CD14-positive monocyte (primary cell): ENCODE data around the gene SNAP47. TPM values are rescaled to one million over a fixed set of nuclear protein-coding genes. Genes with fewer than 3 reads are reported as not detected.

Source experiments
- DNase-seq, 3 donors: peaks; one replicate each; pipeline ENCODE4 v3.0.0-alpha.2; 2011 to 2022
- H2AFZ ChIP-seq: 2 replicates; pipeline ENCODE4 v1.6.0; 2012; ENCODE audit warnings: mild to moderate bottlenecking, low read depth, low read length, inconsistent platforms; ENCODE audit not compliant: insufficient read depth, poor library complexity, severe bottlenecking
- H3K27ac ChIP-seq, 2 donors: 1 replicate in 1 of 2; 2 replicates in 1 of 2; pipeline ENCODE4 v1.5.1; 2012 to 2013; ENCODE audit warnings: low read length in 2 of 2, control low read depth in 1 of 2, inconsistent platforms in 1 of 2, low read depth in 1 of 2, mild to moderate bottlenecking in 1 of 2
- H3K27me3 ChIP-seq, 2 donors: one replicate each; pipeline versions ENCODE4 v1.6.0 to v1.6.1; 2011 to 2013; ENCODE audit warnings: low read length in 2 of 2; ENCODE audit not compliant: control insufficient read depth in 2 of 2, insufficient read depth in 2 of 2
- H3K36me3 ChIP-seq, 2 donors: replicated peaks in 1 of 2; 1 replicate in 1 of 2; 2 replicates in 1 of 2; pipeline versions ENCODE4 v1.5.1 to v1.6.1; 2012 to 2013; ENCODE audit warnings: low read length in 2 of 2, control low read depth in 1 of 2, inconsistent platforms in 1 of 2, mild to moderate bottlenecking in 1 of 2; ENCODE audit not compliant: insufficient read depth in 2 of 2, control insufficient read depth in 1 of 2
- H3K4me1 ChIP-seq, 2 donors: 1 replicate in 1 of 2; 2 replicates in 1 of 2; pipeline versions ENCODE4 v1.5.1 to v1.6.1; 2012 to 2013; ENCODE audit warnings: low read length in 2 of 2, control low read depth in 1 of 2, inconsistent platforms in 1 of 2, mild to moderate bottlenecking in 1 of 2, moderate library complexity in 1 of 2; ENCODE audit not compliant: insufficient read depth in 2 of 2, control insufficient read depth in 1 of 2
- H3K4me2 ChIP-seq: replicated peaks from 2 replicates; pipeline ENCODE3; 2012; ENCODE audit warnings: low read length, moderate library complexity, mild to moderate bottlenecking; ENCODE audit not compliant: poor library complexity, severe bottlenecking; ENCODE audit errors: extremely low read depth
- H3K4me3 ChIP-seq, 3 experiments: fragments of 200-600 bp in 1 of 3; sonication (generic) in 1 of 3; replicated peaks in 1 of 3; 1 replicate in 2 of 3; 2 replicates in 1 of 3; pipeline ENCODE4 v1.5.1; 2011 to 2013; ENCODE audit warnings: low read length in 3 of 3, mild to moderate bottlenecking in 3 of 3, control low read depth in 2 of 3, low read depth in 2 of 3, inconsistent platforms in 1 of 3, moderate library complexity in 1 of 3
- H3K79me2 ChIP-seq: 2 replicates; pipeline ENCODE4 v1.6.0; 2012; ENCODE audit warnings: mild to moderate bottlenecking, control low read depth, inconsistent platforms, low read length, moderate library complexity; ENCODE audit not compliant: insufficient read depth
- H3K9ac ChIP-seq: 2 replicates; pipeline ENCODE4 v1.6.0; 2017; ENCODE audit warnings: low read length, mild to moderate bottlenecking; ENCODE audit not compliant: insufficient read depth, poor library complexity, severe bottlenecking
- H3K9me3 ChIP-seq, 2 donors: replicated peaks in 1 of 2; 1 replicate in 1 of 2; 2 replicates in 1 of 2; pipeline versions ENCODE4 v1.5.1 to v1.6.1; 2012 to 2013; ENCODE audit warnings: low read length in 2 of 2, control low read depth in 1 of 2; ENCODE audit not compliant: control insufficient read depth in 1 of 2, insufficient read depth in 1 of 2
- H4K20me1 ChIP-seq: 2 replicates; pipeline ENCODE4 v1.6.0; 2012; ENCODE audit warnings: mild to moderate bottlenecking, low read length, control low read depth, moderate library complexity; ENCODE audit not compliant: insufficient read depth
- H3K27ac Mint-ChIP-seq, 7 donors: one replicate each; pipeline ENCODE4 v1.8.0; 2020; ENCODE audit warnings: mild to moderate bottlenecking in 7 of 7, mixed read lengths in 7 of 7, moderate library complexity in 6 of 7, inconsistent platforms in 2 of 7
- H3K27me3 Mint-ChIP-seq, 3 donors: one replicate each; pipeline ENCODE4 v1.8.0; 2021 to 2022; ENCODE audit warnings: low read depth in 3 of 3, mild to moderate bottlenecking in 3 of 3, mixed read lengths in 3 of 3, moderate library complexity in 3 of 3, inconsistent platforms in 1 of 3
- H3K36me3 Mint-ChIP-seq, 2 donors: one replicate each; pipeline ENCODE4 v1.8.0; 2020; ENCODE audit warnings: mixed read lengths in 2 of 2, inconsistent platforms in 1 of 2, mild to moderate bottlenecking in 1 of 2
- H3K4me1 Mint-ChIP-seq: one replicate; pipeline ENCODE4 v1.8.0; 2020; ENCODE audit warnings: mild to moderate bottlenecking, mixed read lengths
- H3K4me3 Mint-ChIP-seq, 2 donors: one replicate each; pipeline ENCODE4 v1.8.0; 2020; ENCODE audit warnings: mild to moderate bottlenecking in 2 of 2, mixed read lengths in 2 of 2, moderate library complexity in 1 of 2
- H3K9me3 Mint-ChIP-seq, 7 donors: one replicate each; pipeline ENCODE4 v1.8.0; 2020 to 2022; ENCODE audit warnings: mixed read lengths in 7 of 7, mild to moderate bottlenecking in 6 of 7, moderate library complexity in 6 of 7, inconsistent platforms in 2 of 7
- CTCF ChIP-seq: fragments of 200-600 bp; IDR thresholded peaks from one replicate; pipeline ENCODE4 v1.8.0; 2022; ENCODE audit warnings: antibody characterized with exemption, mild to moderate bottlenecking
- WGBS: methylation state at CpG from one replicate; pipeline ENCODE4 v1.1.5; 2013; ENCODE audit warnings: missing lambda C conversion rate; ENCODE audit not compliant: insufficient coverage; 5-methylcytosine and 5-hydroxymethylcytosine counted together
- intact Hi-C, 2 donors: fragments of 100-400 bp; cut with micrococcal nuclease; formaldehyde crosslinking; loops; one replicate each; pipeline versions ENCODE4 v1.15.0 to v1.15.1; 2023
- polyA plus RNA-seq, 3 donors: library from polyadenylated mRNA; depleted of rRNA in 1 of 3; unstranded in 2 of 3; stranded (reverse) in 1 of 3; fragments of 300-500 nt in 2 of 3; fragments of >200 nt in 1 of 3; fragmentation: Illumina TruSeq in 2 of 3; gene quantifications; 1 replicate in 2 of 3; 2 replicates in 1 of 3; pipeline ENCODE4 v1.2.3, GENCODE V29; 2012 to 2021

Gene SNAP47
- polyA plus RNA-seq, 3 donors: 15.4 to 25.0 (median 20.5) TPM

GRCh38 chr1:227787513-227788270 is 52.5 kb downstream of the SNAP47 start:
- H3K79me2 ChIP-seq: no peaks in the 10 kb centered on the region
- H3K36me3 Mint-ChIP-seq: no peaks in the 10 kb centered on the region
- DNase-seq: peak; percentile 85 to 94 (median 91)
- intact Hi-C loops: loop anchor here in 1 of 2 donors (5.0 kb wide), 1 partner anchor 385 kb away; no protein-coding TSS in a partner anchor
- H3K4me1 ChIP-seq: peaks cover 19 to 23% of the 10 kb centered on the region in 2 donors
- WGBS: under 1% methylated on average over 55 of the region's 60 CpGs
- H3K9ac ChIP-seq: peak overlapping the region; percentile 57
- no peak for TF ChIP-seq CTCF
- peaks cover 36 to 47% (median 45%) of the 10 kb centered on the region in 3 donors for H3K27me3 Mint-ChIP-seq
- H2AFZ ChIP-seq: peak overlapping the region; percentile 86
- H4K20me1 ChIP-seq: no peaks in the 10 kb centered on the region
- H3K27ac Mint-ChIP-seq: peak overlapping the region in 5 of 7 donors; percentile 10 to 85 (median 51)
- no peaks in the 10 kb centered on the region for H3K36me3 ChIP-seq
- H3K27ac ChIP-seq: no peak overlapping the region
- peak overlapping the region; percentile 81 for H3K4me2 ChIP-seq
- H3K9me3 ChIP-seq: peaks cover 0 to 3% of the 10 kb centered on the region in 2 donors
- H3K4me3 Mint-ChIP-seq: peak overlapping the region; percentile 88 to 92
- peaks cover 16% of the 10 kb centered on the region for H3K4me1 Mint-ChIP-seq
- peak overlapping the region; percentile 58 to 84 (median 72) for H3K4me3 ChIP-seq
- peaks cover 6 to 41% of the 10 kb centered on the region in 2 donors for H3K27me3 ChIP-seq
- H3K9me3 Mint-ChIP-seq: peaks cover 0 to 6% (median 0%) of the 10 kb centered on the region in 7 donors

- H3K9ac ChIP-seq: peak overlapping the region; percentile 32
- peaks cover 36 to 47% (median 46%) of the 10 kb centered on the region in 3 donors for H3K27me3 Mint-ChIP-seq
- peak overlapping the region in 3 of 7 donors; percentile 7 to 71 (median 63) for H3K27ac Mint-ChIP-seq
- H2AFZ ChIP-seq: peak overlapping the region; percentile 81
- no peak for DNase-seq
- H3K9me3 Mint-ChIP-seq: peaks cover 0 to 6% (median 0%) of the 10 kb centered on the region in 7 donors
- WGBS: under 1% methylated on average over 59 of the region's 68 CpGs
- H3K9me3 ChIP-seq: peaks cover 0 to 3% of the 10 kb centered on the region in 2 donors
- peak overlapping the region; percentile 58 to 84 (median 72) for H3K4me3 ChIP-seq
- H4K20me1 ChIP-seq: no peaks in the 10 kb centered on the region
- peak overlapping the region; percentile 88 to 92 for H3K4me3 Mint-ChIP-seq
- peaks cover 6 to 41% of the 10 kb centered on the region in 2 donors for H3K27me3 ChIP-seq
- H3K4me1 Mint-ChIP-seq: peaks cover 16% of the 10 kb centered on the region
- intact Hi-C loops: loop anchor here in 1 of 2 donors (5.0 kb wide), 1 partner anchor 384 kb away; no protein-coding TSS in a partner anchor
- peaks cover 19 to 23% of the 10 kb centered on the region in 2 donors for H3K4me1 ChIP-seq
- H3K27ac ChIP-seq: no peak overlapping the region
- no peaks in the 10 kb centered on the region for H3K36me3 Mint-ChIP-seq
- H3K4me2 ChIP-seq: peak overlapping the region; percentile 81
- TF ChIP-seq CTCF: no peak
- no peaks in the 10 kb centered on the region for H3K36me3 ChIP-seq
- H3K79me2 ChIP-seq: no peaks in the 10 kb centered on the region
These were observed 53.2 kb downstream of the SNAP47 start for GRCh38 chr1:227788271-227789083.
